GM19468 (cell line): ENCODE results near the gene DMTF1.
"Not testable (repeated sequence)": the region's sequence is repeated elsewhere in the genome, so short reads cannot be mapped to it uniquely, and the experiment has no call there.

Experiments used
- ATAC-seq: cut with Tn5 transposase; IDR thresholded peaks from one replicate; pipeline ENCODE4 v1.9.1; 2021; ENCODE audit warnings: mild to moderate bottlenecking, moderate library complexity, moderate number of reproducible peaks; ENCODE audit not compliant: unreplicated experiment; ENCODE audit errors: extremely low read depth

Gene DMTF1

GRCh38 chr7:87218796-87219544 lies 66.7 kb downstream of the DMTF1 start:
- no peak for ATAC-seq

- ATAC-seq: peak; percentile 43
Observed at GRCh38 chr7:87219545-87220025, 67.3 kb downstream of the DMTF1 start, which contains the start of gene TMEM243. TSS of gene TMEM243 (minus strand) at chr7:87219732. CDS start at chr7:87219503, 229 bp downstream.

DNA sequence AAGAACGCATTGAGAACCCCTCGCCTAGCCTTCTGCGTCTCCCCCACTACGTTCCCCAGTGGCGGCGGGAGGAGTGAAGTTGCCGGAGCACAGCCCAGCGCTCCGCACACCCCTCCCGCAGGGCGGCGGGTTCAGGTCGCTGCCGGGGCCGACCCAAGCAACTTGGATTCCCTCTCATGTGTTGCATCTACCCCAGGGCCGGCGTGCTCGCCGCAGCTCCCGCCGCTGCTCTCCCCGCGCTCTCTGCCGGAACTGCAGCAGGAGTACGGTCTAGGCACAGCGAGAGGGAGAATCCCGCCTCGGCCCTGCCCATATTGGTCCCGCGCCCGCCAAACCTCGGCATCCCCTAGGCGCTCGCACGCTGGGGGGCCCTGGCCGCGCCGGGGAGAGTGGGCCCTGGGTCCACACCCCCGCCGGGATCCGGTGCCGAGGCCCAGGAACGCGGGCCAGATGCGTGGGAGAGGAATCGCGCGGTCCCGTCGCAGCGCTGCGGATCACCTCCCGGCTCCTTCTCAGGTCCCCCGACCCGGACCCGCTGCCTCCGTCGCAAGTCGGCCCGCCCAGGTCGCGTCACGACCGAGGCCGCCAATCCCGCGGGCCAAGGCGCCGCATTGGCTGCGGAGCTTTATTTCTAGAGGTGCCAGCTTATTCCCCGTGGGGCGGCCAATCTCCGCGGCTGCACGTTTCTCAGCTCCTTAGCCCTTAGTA lies 67.9 kb downstream of the DMTF1 start:
- peak; percentile 15 for ATAC-seq

- no peak for ATAC-seq
Observed at GRCh38 chr7:87220734-87221215, 68.5 kb downstream of the DMTF1 start.

- no peak for ATAC-seq
Observed at GRCh38 chr7:87223666-87224065, 71.4 kb downstream of the DMTF1 start.

- ATAC-seq: no peak
Observed at GRCh38 chr7:87225696-87226095, 73.4 kb downstream of the DMTF1 start.

DNA sequence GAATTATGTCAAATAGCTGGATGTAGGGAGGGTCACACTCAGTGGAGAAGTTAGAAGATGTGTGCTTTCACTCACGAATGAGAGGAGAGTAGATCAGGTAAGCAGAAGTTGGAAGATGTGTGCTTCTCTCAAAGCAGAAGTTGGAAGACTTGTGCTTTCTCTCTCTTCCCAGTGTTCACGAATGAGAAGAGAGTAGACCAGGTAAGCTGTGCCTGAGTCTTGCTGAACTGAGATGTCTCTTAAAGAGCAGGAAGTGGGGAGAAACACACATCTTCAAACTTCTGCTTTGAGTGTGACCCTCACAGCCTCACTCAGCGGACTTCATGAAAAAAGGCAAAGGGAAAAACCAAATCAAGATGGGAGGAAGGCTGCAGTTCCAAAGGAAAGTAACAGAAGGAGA lies 74.2 kb downstream of the DMTF1 start:
- no peak for ATAC-seq

DNA sequence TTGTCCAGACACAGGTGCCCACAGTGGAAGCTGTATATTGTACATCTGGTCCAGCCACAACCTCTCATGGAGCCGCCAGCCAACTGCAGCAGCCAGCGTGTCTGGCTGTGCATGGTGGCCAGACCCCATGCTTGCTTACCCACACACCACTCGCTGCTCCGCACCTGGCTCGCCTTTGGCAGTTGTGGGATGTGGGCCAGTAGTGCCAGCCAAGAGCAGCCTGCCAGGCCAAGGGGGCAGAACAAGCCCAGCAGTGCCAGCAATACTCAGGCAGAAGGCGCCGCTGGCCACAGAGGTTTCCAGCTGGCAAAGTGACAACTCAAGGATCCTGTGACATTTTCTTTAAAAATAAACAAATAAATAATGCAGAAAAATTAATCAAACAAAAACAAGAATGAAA lies 79.0 kb downstream of the DMTF1 start:
- ATAC-seq: no peak

- no peak for ATAC-seq
Observed at GRCh38 chr7:87231711-87232110, 79.5 kb downstream of the DMTF1 start.

DNA sequence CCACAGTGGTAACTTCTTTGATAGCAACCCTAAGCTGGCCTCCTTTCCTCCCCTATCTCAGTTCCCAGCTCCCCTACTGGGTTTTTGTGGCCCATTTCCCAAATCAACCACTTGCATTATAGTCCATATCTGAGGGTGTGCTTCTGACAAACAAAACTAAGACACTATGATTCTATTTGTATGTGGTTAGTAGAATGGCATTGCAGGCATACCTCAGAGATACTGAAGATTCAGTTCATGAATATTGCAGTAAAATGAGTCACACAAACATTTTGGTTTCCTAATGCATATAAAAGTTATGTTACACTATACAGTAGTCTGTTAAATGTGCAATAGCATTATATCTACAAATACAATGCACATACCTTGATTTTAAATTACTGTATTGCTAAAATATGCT lies 82.7 kb downstream of the DMTF1 start:
- no peak for ATAC-seq

DNA sequence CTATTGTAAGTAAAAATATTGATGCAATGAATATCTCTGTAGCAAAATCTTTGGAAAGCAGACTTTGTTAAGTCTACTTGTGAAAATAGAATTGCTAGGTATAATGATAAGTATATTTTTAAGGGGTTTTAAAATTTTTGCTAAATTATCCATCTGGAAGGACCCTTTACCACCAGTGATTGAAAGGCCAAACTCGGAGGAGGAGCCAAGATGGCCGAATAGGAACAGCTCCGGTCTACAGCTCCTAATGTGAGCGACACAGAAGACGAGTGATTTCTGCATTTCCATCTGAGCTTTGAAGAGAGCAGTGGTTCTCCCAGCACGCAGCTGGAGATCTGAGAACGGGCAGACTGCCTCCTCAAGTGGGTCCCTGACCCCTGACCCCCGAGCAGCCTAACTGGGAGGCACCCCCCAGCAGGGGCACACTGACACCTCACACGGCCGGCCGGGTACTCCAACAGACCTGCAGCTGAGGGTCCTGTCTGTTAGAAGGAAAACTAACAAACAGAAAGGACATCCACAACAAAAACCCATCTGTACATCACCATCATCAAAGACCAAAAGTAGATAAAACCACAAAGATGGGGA lies 86.3 kb downstream of the DMTF1 start:
- ATAC-seq: not testable (repeated sequence)

DNA sequence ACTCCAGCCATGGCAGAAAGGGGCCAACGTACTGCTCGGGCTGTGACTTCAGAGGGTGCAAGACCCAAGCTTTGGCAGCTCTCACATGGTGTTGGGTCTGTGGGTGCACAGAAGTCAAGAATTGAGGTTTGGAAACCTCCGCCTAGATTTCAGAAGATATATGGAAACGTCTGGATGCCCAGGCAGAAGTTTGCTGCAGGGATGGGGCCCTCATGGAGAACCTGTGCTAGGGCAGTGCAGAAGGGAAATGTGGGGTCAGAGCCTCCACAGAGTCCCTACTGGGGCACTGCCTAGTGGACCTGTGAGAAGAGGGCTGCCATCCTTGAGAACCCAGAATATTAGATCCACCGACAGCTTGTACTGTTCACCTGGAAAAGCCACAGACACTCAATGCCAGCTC lies 93.4 kb downstream of the DMTF1 start:
- ATAC-seq: not testable (repeated sequence)
